HepG2 (cell line): Measurements from ENCODE around the gene COQ5. TPM values are rescaled to one million over a fixed set of nuclear protein-coding genes. Genes with fewer than 3 reads are reported as not detected.

Experiments
- BCL3 ChIP-seq: sonication (generic); formaldehyde crosslinking; IDR thresholded peaks from 2 replicates; pipeline ENCODE4 v1.5.1; 2020; ENCODE audit warnings: mild to moderate bottlenecking, missing genetic modification reagents, moderate library complexity
- KDM1A ChIP-seq: IDR thresholded peaks from 2 replicates; pipeline ENCODE4 v1.6.1; 2016; ENCODE audit warnings: missing compliant biosample characterization
- MAFK ChIP-seq, 2 experiments: IDR thresholded peaks in 1 of 2; conservative IDR thresholded peaks in 1 of 2; 2 replicates each; pipeline ENCODE4 v1.6.1; 2011; ENCODE audit warnings: improper control_type of control experiment in 2 of 2, low read length in 2 of 2
- PHF8 ChIP-seq: sonication (generic); formaldehyde crosslinking; IDR thresholded peaks from 2 replicates; pipeline ENCODE4 v1.5.0; 2020; ENCODE audit warnings: missing genetic modification reagents
- SSRP1 ChIP-seq: IDR thresholded peaks from 2 replicates; pipeline ENCODE4 v1.6.1; 2016; ENCODE audit warnings: control low read depth
- TFDP2 ChIP-seq: sonication (generic); formaldehyde crosslinking; IDR thresholded peaks from 2 replicates; pipeline ENCODE4 v1.4.0; 2020; ENCODE audit warnings: missing genetic modification reagents
- ZBTB40 ChIP-seq, 2 experiments: fragments of 450-650 bp in 1 of 2; sonication (generic) in 1 of 2; formaldehyde crosslinking in 1 of 2; IDR thresholded peaks; 2 replicates each; pipeline versions ENCODE4 v1.6.1 to v1.8.0; 2016 to 2022; ENCODE audit warnings: antibody characterized with exemption in 1 of 2, mild to moderate bottlenecking in 1 of 2, missing genetic modification reagents in 1 of 2
- ZBTB46 ChIP-seq: sonication (generic); formaldehyde crosslinking; IDR thresholded peaks from 2 replicates; pipeline ENCODE4 v1.4.0; 2020; ENCODE audit warnings: mild to moderate bottlenecking, missing genetic modification reagents, borderline replicate concordance
- ZNF224 ChIP-seq: sonication (generic); formaldehyde crosslinking; IDR thresholded peaks from 2 replicates; pipeline ENCODE4 v1.5.0; 2020; ENCODE audit warnings: mild to moderate bottlenecking, missing genetic modification reagents
- ZNF562 ChIP-seq: sonication (generic); formaldehyde crosslinking; IDR thresholded peaks from 2 replicates; pipeline ENCODE4 v1.8.0; 2022; ENCODE audit warnings: missing genetic modification reagents, borderline replicate concordance
- ZNF768 ChIP-seq: sonication (generic); formaldehyde crosslinking; IDR thresholded peaks from 2 replicates; pipeline ENCODE4 v1.4.0; 2020; ENCODE audit warnings: missing genetic modification reagents
- polyA plus RNA-seq, 8 experiments: library from polyadenylated mRNA; depleted of rRNA in 3 of 8; stranded (reverse) in 7 of 8; unstranded in 1 of 8; fragments of >200 nt; fragmentation: Illumina TruSeq in 4 of 8; extraction: Trizol in 4 of 8; gene quantifications; 2 replicates each; pipeline versions ENCODE4 v1.2.1 to v1.2.3, GENCODE V29; 2011 to 2016; ENCODE audit warnings: low read depth in 4 of 8, missing spikeins in 1 of 8, mixed read lengths in 1 of 8; ENCODE audit not compliant: insufficient read depth in 1 of 8
- total RNA-seq, 5 experiments: library from RNA; depleted of rRNA; stranded (reverse); fragments of >200 nt; fragmentation: Illumina TruSeq; extraction: Trizol; gene quantifications; 2 replicates each; pipeline ENCODE4 v1.2.3, GENCODE V29; 2016; ENCODE audit warnings: low read depth in 1 of 5
- TF ChIP-seq, protein P1 (sequence below): sonication (generic); formaldehyde crosslinking; IDR thresholded peaks from 2 replicates; pipeline ENCODE4 v1.4.0; 2020; ENCODE audit warnings: mild to moderate bottlenecking, low read depth, missing genetic modification reagents

Gene COQ5
- total and polyA plus RNA-seq, 2 of the 13 experiments (the other 11 are each of a cell fraction or from before 2014, with no cell fraction given), result 36.4 to 41.5 TPM

- TF ChIP-seq ZBTB46 (CRISPR knock-in tag) (no peak), KDM1A (CRISPR knock-in tag) (no peak), TFDP2 (CRISPR knock-in tag) (no peak), MAFK (conservative IDR thresholded peaks at IDR 0.05 in 1 of 2, IDR thresholded peaks at IDR 0.05 in 1 of 2; ENCODE audit: low read length in 2 of 2) (no peak), ZNF224 (CRISPR knock-in tag) (no peak), PHF8 (CRISPR knock-in tag) (peak; percentile 81), SSRP1 (CRISPR knock-in tag) (no peak), ZNF768 (peak; percentile 47), BCL3 (CRISPR knock-in tag) (peak; percentile 74; the same call in 1 of the 2 replicates), ZBTB40 (IDR thresholded peaks at IDR 0.05) (no peak), ZBTB40 (CRISPR knock-in tag; IDR thresholded peaks at IDR 0.05) (peak; percentile 31; the same call in 1 of the 2 replicates), ZNF562 (CRISPR knock-in tag) (no peak)
- TF ChIP-seq, protein P1, sequence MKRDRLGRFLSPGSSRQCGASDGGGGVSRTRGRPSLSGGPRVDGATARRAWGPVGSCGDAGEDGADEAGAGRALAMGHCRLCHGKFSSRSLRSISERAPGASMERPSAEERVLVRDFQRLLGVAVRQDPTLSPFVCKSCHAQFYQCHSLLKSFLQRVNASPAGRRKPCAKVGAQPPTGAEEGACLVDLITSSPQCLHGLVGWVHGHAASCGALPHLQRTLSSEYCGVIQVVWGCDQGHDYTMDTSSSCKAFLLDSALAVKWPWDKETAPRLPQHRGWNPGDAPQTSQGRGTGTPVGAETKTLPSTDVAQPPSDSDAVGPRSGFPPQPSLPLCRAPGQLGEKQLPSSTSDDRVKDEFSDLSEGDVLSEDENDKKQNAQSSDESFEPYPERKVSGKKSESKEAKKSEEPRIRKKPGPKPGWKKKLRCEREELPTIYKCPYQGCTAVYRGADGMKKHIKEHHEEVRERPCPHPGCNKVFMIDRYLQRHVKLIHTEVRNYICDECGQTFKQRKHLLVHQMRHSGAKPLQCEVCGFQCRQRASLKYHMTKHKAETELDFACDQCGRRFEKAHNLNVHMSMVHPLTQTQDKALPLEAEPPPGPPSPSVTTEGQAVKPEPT (CRISPR knock-in tag), result no peak
These were observed 6.0 kb upstream of the COQ5 start (continued) for GRCh38 chr12:120534703-120535655.
